Measurements from ENCODE around the gene ATP13A2. TPM values are rescaled to one million over a fixed set of nuclear protein-coding genes. Genes with fewer than 3 reads are reported as not detected.

Gene ATP13A2
- total RNA-seq, 1 donor from 2014 or later: 39.2 TPM

DNA sequence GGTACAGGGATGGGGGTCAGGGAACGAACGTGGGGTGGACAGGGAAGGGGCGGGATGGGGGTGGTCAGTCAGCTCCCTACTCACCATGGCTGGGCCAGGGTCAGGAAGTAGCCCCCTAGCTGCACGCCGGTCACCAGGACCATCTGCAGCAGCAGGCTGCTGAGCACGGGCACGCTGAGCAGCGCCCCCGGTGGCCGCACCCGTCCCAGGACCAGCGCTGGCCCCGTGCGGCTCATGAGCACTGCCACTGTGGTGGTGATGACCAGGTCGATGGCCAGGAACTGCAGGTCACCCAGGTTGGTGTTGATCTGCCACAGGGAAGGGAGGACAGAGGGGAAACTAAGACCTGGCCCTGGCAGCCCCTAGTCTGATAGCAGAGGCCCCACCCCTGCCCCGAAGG is 24.8 kb downstream of the ATP13A2 start:
- no peak for DNase-seq (ENCODE audit: low spot score in 2 of 2)
- no peaks in the 10 kb centered on the region for H3K27me3 ChIP-seq

GRCh38 chr1:16986560-16986959 is 25.2 kb downstream of the ATP13A2 start:
- H3K27ac ChIP-seq: no peak overlapping the region
- no peaks in the 10 kb centered on the region for H3K27me3 ChIP-seq
- TF ChIP-seq CTCF (IDR thresholded peaks at IDR 0.05): no peak
- DNase-seq (ENCODE audit: low spot score in 2 of 2): no peak
- H3K4me3 ChIP-seq: no peak overlapping the region
- intact Hi-C loops (cut with DNase I): no loop called here
- peaks cover 0 to 4% of the 10 kb centered on the region in 2 donors for H3K4me1 ChIP-seq
- H3K36me3 ChIP-seq: peaks cover 41 to 53% of the 10 kb centered on the region in 2 donors
- H3K9me3 ChIP-seq: no peaks in the 10 kb centered on the region

More for the DNA sequence above, 24.8 kb downstream of the ATP13A2 start:
- Histone ChIP-seq H3K36me3 (peaks cover 42 to 57% of the 10 kb centered on the region in 2 donors), H3K9me3 (no peaks in the 10 kb centered on the region), H3K27ac (no peak overlapping the region), H3K4me1 (peaks cover 0 to 4% of the 10 kb centered on the region in 2 donors), H3K4me3 (no peak overlapping the region)
- intact Hi-C loops (cut with DNase I): no loop called here
- peak in 2 of 3 experiments; percentile 15 to 17 for TF ChIP-seq CTCF (IDR thresholded peaks at IDR 0.05)

- Histone ChIP-seq H3K4me3 (no peak overlapping the region), H3K9me3 (no peaks in the 10 kb centered on the region), H3K4me1 (peaks cover 0 to 4% of the 10 kb centered on the region in 2 donors), H3K36me3 (peaks cover 36 to 49% of the 10 kb centered on the region in 2 donors), H3K27me3 (no peaks in the 10 kb centered on the region), H3K27ac (peak overlapping the region in 1 of 2 donors; percentile 11)
- intact Hi-C loops (cut with DNase I): no loop called here
- DNase-seq (ENCODE audit: low spot score in 2 of 2): no peak
- no peak for TF ChIP-seq CTCF (IDR thresholded peaks at IDR 0.05)
These were observed 25.6 kb downstream of the ATP13A2 start for GRCh38 chr1:16986113-16986512.

DNA sequence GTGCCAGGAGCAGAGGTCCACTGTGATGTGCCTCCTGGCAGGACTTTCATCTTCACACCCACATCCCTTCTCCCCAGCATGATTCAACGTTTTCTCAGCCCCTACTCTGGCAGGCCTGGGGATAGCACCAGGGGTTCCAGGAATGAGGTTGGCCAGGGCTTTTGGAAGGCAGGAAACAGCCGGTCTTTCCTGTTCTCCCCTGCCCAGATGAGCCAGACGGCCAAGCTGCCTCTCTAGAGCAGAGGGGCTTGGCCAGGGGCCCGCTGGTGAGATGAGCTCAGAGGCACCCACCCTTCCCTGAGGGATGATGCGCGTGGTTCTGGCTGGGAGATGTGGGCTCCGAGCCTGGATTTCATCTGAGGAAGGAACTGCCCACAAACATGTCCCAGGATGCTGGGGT is 27.0 kb downstream of the ATP13A2 start:
- H3K27me3 ChIP-seq: no peaks in the 10 kb centered on the region
- peak; percentile 71 to 93 for DNase-seq (ENCODE audit: low spot score in 2 of 2)
- H3K36me3 ChIP-seq: peaks cover 27 to 35% of the 10 kb centered on the region in 2 donors
- intact Hi-C loops (cut with DNase I): no loop called here
- H3K9me3 ChIP-seq: no peaks in the 10 kb centered on the region
- no peak for TF ChIP-seq CTCF (IDR thresholded peaks at IDR 0.05)
- H3K4me3 ChIP-seq: no peak overlapping the region
- H3K27ac ChIP-seq: peak overlapping the region; percentile 70 to 75
- H3K4me1 ChIP-seq: peaks cover 0 to 4% of the 10 kb centered on the region in 2 donors

GRCh38 chr1:16983649-16984048 is 28.1 kb downstream of the ATP13A2 start:
- no peaks in the 10 kb centered on the region for H3K9me3 ChIP-seq
- peaks cover 25 to 26% of the 10 kb centered on the region in 2 donors for H3K36me3 ChIP-seq
- peak overlapping the region in 1 of 2 donors; percentile 70 for H3K27ac ChIP-seq
- no peak for TF ChIP-seq CTCF (IDR thresholded peaks at IDR 0.05)
- DNase-seq (ENCODE audit: low spot score in 2 of 2): no peak
- intact Hi-C loops (cut with DNase I): no loop called here
- H3K4me1 ChIP-seq: peaks cover 0 to 12% of the 10 kb centered on the region in 2 donors
- H3K27me3 ChIP-seq: no peaks in the 10 kb centered on the region
- no peak overlapping the region for H3K4me3 ChIP-seq

- peaks cover 20 to 21% of the 10 kb centered on the region in 2 donors for H3K36me3 ChIP-seq
- H3K27me3 ChIP-seq: no peaks in the 10 kb centered on the region
- no peak for TF ChIP-seq CTCF (IDR thresholded peaks at IDR 0.05)
- no peak for DNase-seq (ENCODE audit: low spot score in 2 of 2)
- peaks cover 0 to 16% of the 10 kb centered on the region in 2 donors for H3K4me1 ChIP-seq
- intact Hi-C loops (cut with DNase I): no loop called here
- H3K27ac ChIP-seq: no peak overlapping the region
- no peak overlapping the region for H3K4me3 ChIP-seq
- H3K9me3 ChIP-seq: no peaks in the 10 kb centered on the region
These were observed 28.8 kb downstream of the ATP13A2 start for GRCh38 chr1:16982902-16983301.
